Measurements from ENCODE around the gene E4F1. TPM values are rescaled to one million over a fixed set of nuclear protein-coding genes. Genes with fewer than 3 reads are reported as not detected.

E4F1 gene
- total and polyA plus RNA-seq, 9 of the 15 experiments (the other 6 are each of a cell fraction or from before 2014, with no cell fraction given) = 0.48 to 94.9 (median 20.4) TPM

DNA sequence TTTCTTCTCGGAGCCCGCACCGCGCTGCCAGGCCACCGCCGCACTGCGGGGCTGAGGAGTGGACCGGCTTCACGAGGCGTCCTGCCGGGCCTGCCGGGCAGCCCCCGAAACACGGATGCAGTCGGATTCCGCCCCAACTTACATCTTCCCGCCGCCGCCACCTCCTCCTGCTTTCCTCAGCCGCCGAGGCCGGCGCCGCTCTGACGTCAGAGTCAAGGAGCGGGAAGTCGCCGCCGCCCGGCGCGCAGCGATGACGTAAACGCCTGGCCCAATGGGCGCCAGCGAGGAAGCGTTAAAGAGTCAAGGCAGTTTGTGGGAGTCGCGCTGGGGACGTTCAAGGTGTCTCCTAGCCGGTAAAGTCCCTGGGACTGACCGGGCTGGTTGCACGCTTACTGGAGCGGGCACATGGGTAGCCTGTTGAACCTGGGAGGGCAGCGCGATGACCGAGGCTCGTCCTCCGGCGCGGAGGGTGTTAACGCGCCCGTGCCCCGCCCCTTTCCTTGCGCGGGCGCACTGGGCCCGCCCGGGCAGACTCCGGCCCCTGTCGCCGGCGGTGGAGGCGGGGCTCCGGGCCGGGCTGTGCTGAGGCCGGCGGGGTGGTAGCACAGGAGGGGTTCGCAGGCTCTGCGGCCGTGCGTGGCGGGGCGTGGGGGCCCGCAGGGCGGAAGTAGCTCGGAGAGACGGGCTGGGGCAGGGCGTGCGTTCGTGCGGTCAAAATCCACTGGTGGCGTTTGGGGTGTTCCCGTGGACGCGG lies 44.7 kb downstream of the E4F1 start, which contains the start of gene RNPS1 (continued):
- TF ChIP-seq, protein P1, sequence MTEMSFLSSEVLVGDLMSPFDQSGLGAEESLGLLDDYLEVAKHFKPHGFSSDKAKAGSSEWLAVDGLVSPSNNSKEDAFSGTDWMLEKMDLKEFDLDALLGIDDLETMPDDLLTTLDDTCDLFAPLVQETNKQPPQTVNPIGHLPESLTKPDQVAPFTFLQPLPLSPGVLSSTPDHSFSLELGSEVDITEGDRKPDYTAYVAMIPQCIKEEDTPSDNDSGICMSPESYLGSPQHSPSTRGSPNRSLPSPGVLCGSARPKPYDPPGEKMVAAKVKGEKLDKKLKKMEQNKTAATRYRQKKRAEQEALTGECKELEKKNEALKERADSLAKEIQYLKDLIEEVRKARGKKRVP (CRISPR knock-in tag; IDR thresholded peaks at IDR 0.05) = peak; percentile 35; the same call in 1 of the 2 replicates
- TF ChIP-seq SMARCE1 (IDR thresholded peaks at IDR 0.05) (no peak), CREBBP (IDR thresholded peaks at IDR 0.05; ENCODE audit: low read depth, low read length) (no peak), LEF1 (IDR thresholded peaks at IDR 0.05) (no peak), ZFX (CRISPR knock-in tag; IDR thresholded peaks at IDR 0.05) (peak; percentile 99), THRAP3 (IDR thresholded peaks at IDR 0.05; ENCODE audit: borderline replicate concordance) (no peak), NFE2 (IDR thresholded peaks at IDR 0.05; ENCODE audit: low read depth) (no peak), NELFE (IDR thresholded peaks at IDR 0.05; ENCODE audit: insufficient read depth, insufficient read length) (no peak), ELF4 (CRISPR knock-in tag; IDR thresholded peaks at IDR 0.05) (peak; percentile 61; the same call in 1 of the 2 replicates), ZFP30 (CRISPR knock-in tag; IDR thresholded peaks at IDR 0.05; ENCODE audit: borderline replicate concordance) (no peak), ZNF764 (CRISPR knock-in tag; IDR thresholded peaks at IDR 0.05; ENCODE audit: low read depth) (0 out of 2 replicates have a peak, but pooled peaks have one; percentile 6), GTF2A2 (tag; IDR thresholded peaks at IDR 0.05) (no peak), SIN3A (IDR thresholded peaks at IDR 0.05; ENCODE audit: borderline replicate concordance in 2 of 2, control insufficient read depth in 1 of 2, low read depth in 2 of 2, low read length in 2 of 2) (peak; percentile 23 to 90; a peak in 2 of 4 replicates), HDAC3 (IDR thresholded peaks at IDR 0.05; ENCODE audit: borderline replicate concordance, partially characterized antibody) (no peak), TAF1 (IDR thresholded peaks at IDR 0.05; ENCODE audit: control insufficient read depth, extremely low read depth, insufficient read depth, low read length, severe bottlenecking) (peak; percentile 54), ZNF239 (CRISPR knock-in tag; IDR thresholded peaks at IDR 0.05) (no peak)
- TF ChIP-seq, protein P2, sequence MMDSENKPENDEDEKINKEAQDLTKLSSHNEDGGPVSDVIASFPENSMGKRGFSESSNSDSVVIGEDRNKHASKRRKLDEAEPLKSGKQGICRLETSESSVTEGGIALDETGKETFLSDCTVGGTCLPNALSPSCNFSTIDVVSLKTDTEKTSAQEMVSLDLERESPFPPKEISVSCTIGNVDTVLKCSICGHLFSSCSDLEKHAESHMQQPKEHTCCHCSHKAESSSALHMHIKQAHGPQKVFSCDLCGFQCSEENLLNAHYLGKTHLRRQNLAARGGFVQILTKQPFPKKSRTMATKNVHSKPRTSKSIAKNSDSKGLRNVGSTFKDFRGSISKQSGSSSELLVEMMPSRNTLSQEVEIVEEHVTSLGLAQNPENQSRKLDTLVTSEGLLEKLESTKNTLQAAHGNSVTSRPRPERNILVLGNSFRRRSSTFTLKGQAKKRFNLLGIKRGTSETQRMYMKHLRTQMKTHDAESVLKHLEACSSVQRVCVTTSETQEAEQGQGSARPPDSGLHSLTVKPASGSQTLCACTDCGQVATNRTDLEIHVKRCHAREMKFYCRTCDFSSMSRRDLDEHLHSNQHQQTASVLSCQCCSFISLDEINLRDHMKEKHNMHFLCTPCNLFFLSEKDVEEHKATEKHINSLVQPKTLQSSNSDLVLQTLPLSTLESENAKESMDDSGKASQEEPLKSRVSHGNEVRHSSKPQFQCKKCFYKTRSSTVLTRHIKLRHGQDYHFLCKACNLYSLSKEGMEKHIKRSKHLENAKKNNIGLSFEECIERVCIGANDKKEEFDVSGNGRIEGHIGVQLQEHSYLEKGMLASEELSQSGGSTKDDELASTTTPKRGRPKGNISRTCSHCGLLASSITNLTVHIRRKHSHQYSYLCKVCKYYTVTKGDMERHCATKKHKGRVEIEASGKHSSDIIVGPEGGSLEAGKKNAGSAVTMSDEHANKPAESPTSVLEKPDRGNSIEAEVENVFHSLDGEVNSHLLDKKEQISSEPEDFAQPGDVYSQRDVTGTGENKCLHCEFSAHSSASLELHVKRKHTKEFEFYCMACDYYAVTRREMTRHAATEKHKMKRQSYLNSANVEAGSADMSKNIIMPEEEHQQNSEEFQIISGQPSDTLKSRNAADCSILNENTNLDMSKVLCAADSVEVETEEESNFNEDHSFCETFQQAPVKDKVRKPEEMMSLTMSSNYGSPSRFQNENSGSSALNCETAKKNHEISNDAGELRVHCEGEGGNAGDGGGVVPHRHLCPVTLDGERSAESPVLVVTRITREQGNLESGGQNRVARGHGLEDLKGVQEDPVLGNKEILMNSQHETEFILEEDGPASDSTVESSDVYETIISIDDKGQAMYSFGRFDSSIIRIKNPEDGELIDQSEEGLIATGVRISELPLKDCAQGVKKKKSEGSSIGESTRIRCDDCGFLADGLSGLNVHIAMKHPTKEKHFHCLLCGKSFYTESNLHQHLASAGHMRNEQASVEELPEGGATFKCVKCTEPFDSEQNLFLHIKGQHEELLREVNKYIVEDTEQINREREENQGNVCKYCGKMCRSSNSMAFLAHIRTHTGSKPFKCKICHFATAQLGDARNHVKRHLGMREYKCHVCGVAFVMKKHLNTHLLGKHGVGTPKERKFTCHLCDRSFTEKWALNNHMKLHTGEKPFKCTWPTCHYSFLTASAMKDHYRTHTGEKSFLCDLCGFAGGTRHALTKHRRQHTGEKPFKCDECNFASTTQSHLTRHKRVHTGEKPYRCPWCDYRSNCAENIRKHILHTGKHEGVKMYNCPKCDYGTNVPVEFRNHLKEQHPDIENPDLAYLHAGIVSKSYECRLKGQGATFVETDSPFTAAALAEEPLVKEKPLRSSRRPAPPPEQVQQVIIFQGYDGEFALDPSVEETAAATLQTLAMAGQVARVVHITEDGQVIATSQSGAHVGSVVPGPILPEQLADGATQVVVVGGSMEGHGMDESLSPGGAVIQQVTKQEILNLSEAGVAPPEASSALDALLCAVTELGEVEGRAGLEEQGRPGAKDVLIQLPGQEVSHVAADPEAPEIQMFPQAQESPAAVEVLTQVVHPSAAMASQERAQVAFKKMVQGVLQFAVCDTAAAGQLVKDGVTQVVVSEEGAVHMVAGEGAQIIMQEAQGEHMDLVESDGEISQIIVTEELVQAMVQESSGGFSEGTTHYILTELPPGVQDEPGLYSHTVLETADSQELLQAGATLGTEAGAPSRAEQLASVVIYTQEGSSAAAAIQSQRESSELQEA (IDR thresholded peaks at IDR 0.05; ENCODE audit: low read depth) = peak; percentile 32; the same call in 1 of the 2 replicates
- TF ChIP-seq, protein P3, sequence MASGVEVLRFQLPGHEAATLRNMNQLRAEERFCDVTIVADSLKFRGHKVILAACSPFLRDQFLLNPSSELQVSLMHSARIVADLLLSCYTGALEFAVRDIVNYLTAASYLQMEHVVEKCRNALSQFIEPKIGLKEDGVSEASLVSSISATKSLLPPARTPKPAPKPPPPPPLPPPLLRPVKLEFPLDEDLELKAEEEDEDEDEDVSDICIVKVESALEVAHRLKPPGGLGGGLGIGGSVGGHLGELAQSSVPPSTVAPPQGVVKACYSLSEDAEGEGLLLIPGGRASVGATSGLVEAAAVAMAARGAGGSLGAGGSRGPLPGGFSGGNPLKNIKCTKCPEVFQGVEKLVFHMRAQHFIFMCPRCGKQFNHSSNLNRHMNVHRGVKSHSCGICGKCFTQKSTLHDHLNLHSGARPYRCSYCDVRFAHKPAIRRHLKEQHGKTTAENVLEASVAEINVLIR (CRISPR knock-in tag; IDR thresholded peaks at IDR 0.05) = peak; percentile 99

Data from K562 (cell line).